ENCODE data around the gene FAM193B. TPM values are rescaled to one million over a fixed set of nuclear protein-coding genes. Genes with fewer than 3 reads are reported as not detected.

FAM193B gene
- polyA plus RNA-seq, 3 donors, result 1.6 to 216 (median 1.9) TPM

DNA sequence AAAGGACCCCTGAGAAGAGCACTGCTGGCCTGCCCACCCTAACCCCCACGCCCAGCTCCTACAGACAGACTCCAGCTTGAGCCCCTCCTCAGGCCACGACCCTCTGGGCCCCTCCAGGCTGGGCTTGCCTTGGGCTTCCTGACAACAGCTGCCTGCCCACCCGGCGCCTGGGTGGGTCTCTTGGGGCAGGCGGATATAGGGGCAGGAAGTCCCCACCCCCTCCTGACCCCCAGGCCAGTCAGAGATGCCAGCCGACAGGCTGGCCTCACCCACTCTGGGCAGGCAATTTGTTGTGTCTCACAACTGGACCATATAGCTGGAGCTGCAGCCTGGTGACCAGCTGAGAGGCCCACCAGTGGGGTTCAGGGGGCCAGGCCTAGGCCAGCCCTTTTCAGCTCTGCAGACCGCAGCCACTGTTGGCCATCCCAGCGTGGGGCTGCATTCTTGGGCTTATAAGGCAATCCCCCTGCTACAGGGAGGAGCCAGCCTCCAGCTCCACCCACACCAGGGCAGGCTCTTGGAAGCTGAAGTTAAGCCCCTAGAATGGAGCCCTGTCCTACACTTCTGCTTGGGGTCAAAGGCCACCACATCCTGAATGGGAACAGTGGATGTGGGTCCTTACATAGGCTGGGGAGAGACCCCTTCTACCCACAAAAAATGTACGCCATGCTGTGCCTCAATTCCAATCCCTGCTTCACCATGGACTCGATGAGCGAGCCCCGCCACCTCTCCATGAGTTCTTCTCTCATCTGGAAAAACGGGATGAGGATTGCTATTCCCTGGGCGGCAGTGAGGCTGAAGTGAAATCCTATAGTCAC is 58.9 kb downstream of the FAM193B start:
- peak overlapping the region; percentile 81 for H3K9ac ChIP-seq (ENCODE audit: insufficient read depth, low read length, poor library complexity, severe bottlenecking)
- peak overlapping the region in 2 of 3 experiments; percentile 12 to 84 for H3K4me3 ChIP-seq (replicated peaks in 1 of 3; ENCODE audit: low read depth in 2 of 3, low read length in 3 of 3)
- peaks cover 22 to 32% of the 10 kb centered on the region in 2 donors for H3K36me3 Mint-ChIP-seq
- DNase-seq, result peak in 2 of 3 donors; percentile 36 to 49
- peak overlapping the region; percentile 97 to 99 (median 98) for H3K27ac Mint-ChIP-seq
- peak overlapping the region; percentile 96 to 98 for H3K27ac ChIP-seq (ENCODE audit: low read depth in 1 of 2, low read length in 2 of 2)
- H4K20me1 ChIP-seq (ENCODE audit: insufficient read depth, low read length), result peaks cover 17% of the 10 kb centered on the region
- peak overlapping the region; percentile 94 for H3K4me2 ChIP-seq (replicated peaks; ENCODE audit: extremely low read depth, low read length, poor library complexity, severe bottlenecking)
- H3K79me2 ChIP-seq (ENCODE audit: insufficient read depth, low read length), result peaks cover 34% of the 10 kb centered on the region
- peaks cover 14 to 21% of the 10 kb centered on the region in 2 donors for H3K36me3 ChIP-seq (replicated peaks in 1 of 2; ENCODE audit: control insufficient read depth in 1 of 2, insufficient read depth in 2 of 2, low read length in 2 of 2)
- H3K4me1 Mint-ChIP-seq, result peaks cover 62% of the 10 kb centered on the region
- H3K4me3 Mint-ChIP-seq, result peak overlapping the region; percentile 76 to 78
- no peak overlapping the region for H2AFZ ChIP-seq (ENCODE audit: insufficient read depth, low read depth, low read length, poor library complexity, severe bottlenecking)
- peaks cover 19 to 27% (median 20%) of the 10 kb centered on the region in 3 donors for H3K27me3 Mint-ChIP-seq (ENCODE audit: low read depth in 3 of 3)
- no peak for TF ChIP-seq CTCF (IDR thresholded peaks at IDR 0.05)
- WGBS (ENCODE audit: insufficient coverage), result 59% methylated on average over 12 of the region's 14 CpGs
- H3K9me3 Mint-ChIP-seq, result peaks cover 0 to 3% (median 0%) of the 10 kb centered on the region in 7 donors
- H3K9me3 ChIP-seq (replicated peaks in 1 of 2; ENCODE audit: control insufficient read depth in 1 of 2, insufficient read depth in 1 of 2, low read length in 2 of 2), result no peaks in the 10 kb centered on the region
- peaks cover 0 to 17% of the 10 kb centered on the region in 2 donors for H3K27me3 ChIP-seq (ENCODE audit: control insufficient read depth in 2 of 2, insufficient read depth in 2 of 2, low read length in 2 of 2)
- H3K4me1 ChIP-seq (ENCODE audit: control insufficient read depth in 1 of 2, insufficient read depth in 2 of 2, low read length in 2 of 2), result peaks cover 65 to 75% of the 10 kb centered on the region in 2 donors
- intact Hi-C loops (cut with micrococcal nuclease), result loop anchor here (2.0 to 10.0 kb wide), 7 partner anchors 13 to 183 kb away; partner anchors contain the start of genes DOK3 (in 1 of the 2), GRK6 (in 1 of the 2), MXD3 (in 1 of the 2) and PFN3 (in 1 of the 2)

DNA sequence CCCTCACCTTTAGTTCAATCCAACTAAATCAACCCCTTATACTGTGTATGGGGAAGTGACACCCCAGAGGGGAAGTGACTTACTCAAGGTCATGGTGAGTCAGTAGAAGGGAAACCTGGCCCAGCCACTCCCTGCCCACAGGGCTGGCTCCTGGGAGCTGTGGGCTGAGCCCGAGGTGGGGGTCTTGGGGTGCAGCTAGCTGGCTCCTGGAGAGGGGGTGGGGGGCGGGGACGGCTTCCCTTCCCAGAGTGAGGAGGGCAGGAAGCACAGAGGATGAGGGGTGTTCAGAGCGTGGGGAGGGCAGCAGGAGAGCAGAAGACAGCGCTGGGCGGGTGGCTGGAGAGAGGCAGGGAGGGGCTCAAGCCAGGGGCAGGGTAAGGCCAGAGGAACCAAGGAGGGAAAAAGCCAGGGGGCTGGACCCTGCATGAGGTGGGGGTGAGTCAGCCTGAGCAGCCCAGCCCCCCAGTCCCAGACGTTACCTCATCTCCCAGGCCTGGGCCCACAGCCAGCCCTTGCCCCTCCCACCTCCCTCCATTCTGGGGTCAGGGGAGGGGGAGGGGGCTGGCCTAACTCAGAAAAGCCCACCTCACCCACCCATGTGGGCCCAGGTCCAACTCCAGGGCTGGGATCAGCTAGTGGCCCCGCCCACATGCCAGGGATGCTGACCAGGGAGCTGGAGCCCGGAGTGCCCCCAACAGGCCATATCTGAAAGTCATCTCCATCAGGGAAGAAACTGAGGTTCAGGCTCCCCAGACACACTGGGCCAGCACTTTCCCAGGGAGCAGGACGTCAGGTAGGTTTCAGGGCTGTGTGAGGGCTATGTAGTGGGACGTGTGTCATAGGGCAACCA is 59.8 kb downstream of the FAM193B start:
- peak; percentile 94 to 96 (median 96) for DNase-seq
- peaks cover 0 to 2% (median 0%) of the 10 kb centered on the region in 7 donors for H3K9me3 Mint-ChIP-seq
- Histone ChIP-seq H3K27me3 (ENCODE audit: control insufficient read depth in 2 of 2, insufficient read depth in 2 of 2, low read length in 2 of 2) (peaks cover 0 to 14% of the 10 kb centered on the region in 2 donors), H3K9me3 (replicated peaks in 1 of 2; ENCODE audit: control insufficient read depth in 1 of 2, insufficient read depth in 1 of 2, low read length in 2 of 2) (no peaks in the 10 kb centered on the region), H2AFZ (ENCODE audit: insufficient read depth, low read depth, low read length, poor library complexity, severe bottlenecking) (no peak overlapping the region), H3K4me3 (replicated peaks in 1 of 3; ENCODE audit: low read depth in 2 of 3, low read length in 3 of 3) (peak overlapping the region in 2 of 3 experiments; percentile 12 to 84), H3K9ac (ENCODE audit: insufficient read depth, low read length, poor library complexity, severe bottlenecking) (peak overlapping the region; percentile 81), H3K36me3 (replicated peaks in 1 of 2; ENCODE audit: control insufficient read depth in 1 of 2, insufficient read depth in 2 of 2, low read length in 2 of 2) (peaks cover 15 to 30% of the 10 kb centered on the region in 2 donors), H3K4me1 (ENCODE audit: control insufficient read depth in 1 of 2, insufficient read depth in 2 of 2, low read length in 2 of 2) (peaks cover 66 to 75% of the 10 kb centered on the region in 2 donors), H3K27ac (ENCODE audit: low read depth in 1 of 2, low read length in 2 of 2) (peak overlapping the region; percentile 96 to 98), H4K20me1 (ENCODE audit: insufficient read depth, low read length) (peaks cover 24% of the 10 kb centered on the region), H3K79me2 (ENCODE audit: insufficient read depth, low read length) (peaks cover 34% of the 10 kb centered on the region), H3K4me2 (replicated peaks; ENCODE audit: extremely low read depth, low read length, poor library complexity, severe bottlenecking) (peak overlapping the region; percentile 94)
- H3K4me1 Mint-ChIP-seq, result peaks cover 65% of the 10 kb centered on the region
- H3K4me3 Mint-ChIP-seq, result peak overlapping the region; percentile 72 to 78
- H3K36me3 Mint-ChIP-seq, result peaks cover 29 to 41% of the 10 kb centered on the region in 2 donors
- H3K27ac Mint-ChIP-seq, result peak overlapping the region; percentile 97 to 99 (median 98)
- WGBS (ENCODE audit: insufficient coverage), result 22% methylated on average over 9 of the region's 11 CpGs
- TF ChIP-seq CTCF (IDR thresholded peaks at IDR 0.05), result peak; percentile 32
- intact Hi-C loops (cut with micrococcal nuclease), result loop anchor here (2.0 to 10.0 kb wide), 7 partner anchors 14 to 182 kb away; partner anchors contain the start of genes DOK3 (in 1 of the 2), GRK6 (in 1 of the 2), MXD3 (in 1 of the 2) and PFN3 (in 1 of the 2)
- peaks cover 13 to 22% (median 14%) of the 10 kb centered on the region in 3 donors for H3K27me3 Mint-ChIP-seq (ENCODE audit: low read depth in 3 of 3)

Measured in CD14-positive monocyte (primary cell).